Tibial nerve (tissue), 3 donors: ENCODE measurements around the gene CPNE6.

Experiments
- CTCF ChIP-seq, 5 experiments: fragments of 200-600 bp in 3 of 5; fragments of 450-650 bp in 2 of 5; sonication (generic) in 3 of 5; IDR thresholded peaks; one replicate each; pipeline ENCODE4 v1.5.1; 2016 to 2019; ENCODE audit warnings: antibody characterized with exemption in 5 of 5, mild to moderate bottlenecking in 3 of 5, moderate library complexity in 2 of 5
- POLR2A ChIP-seq, 2 donors: fragments of 450-650 bp; IDR thresholded peaks; one replicate each; pipeline ENCODE4 v1.6.1; 2017; ENCODE audit warnings: antibody characterized with exemption in 2 of 2, mild to moderate bottlenecking in 2 of 2, moderate library complexity in 2 of 2

- TF ChIP-seq CTCF (IDR thresholded peaks at IDR 0.05) (no peak), POLR2A (IDR thresholded peaks at IDR 0.05) (no peak)
Observed at GRCh38 chr14:24100982-24101494, 29.7 kb downstream of the CPNE6 start.
